D341Med (cell line): ENCODE data around the gene HINFP.

Experiments used
- DNase-seq: peaks from one replicate; pipeline ENCODE4 v3.0.0; 2012; ENCODE audit warnings: low spot score

The HINFP gene

GRCh38 chr11:119121008-119121810 lies at the start of gene HINFP:
HINFP (plus strand) TSS chr11:119121580; CDS start chr11:119126945, 5,365 bp downstream.
- peak; percentile 97 for DNase-seq

- DNase-seq = no peak
Observed at GRCh38 chr11:119077839-119078238, 43.5 kb upstream of the HINFP start.

- DNase-seq = no peak
Observed at GRCh38 chr11:119078675-119079420, 42.5 kb upstream of the HINFP start.

GRCh38 chr11:119081682-119082260 lies 39.6 kb upstream of the HINFP start:
- DNase-seq = no peak

- peak; percentile 93 for DNase-seq
Observed at GRCh38 chr11:119084663-119085436, 36.5 kb upstream of the HINFP start, which contains the start of gene HMBS. HMBS (plus strand) TSS chr11:119084881; CDS start chr11:119085034, 153 bp downstream.

- peak; percentile 37 for DNase-seq
Observed at GRCh38 chr11:119085437-119085847, 35.9 kb upstream of the HINFP start.

- no peak for DNase-seq
Observed at GRCh38 chr11:119087123-119087522, 34.3 kb upstream of the HINFP start.

- DNase-seq = no peak
Observed at GRCh38 chr11:119087747-119088241, 33.6 kb upstream of the HINFP start.

- DNase-seq = no peak
Observed at GRCh38 chr11:119088406-119088805, 33.0 kb upstream of the HINFP start.

- no peak for DNase-seq
Observed at GRCh38 chr11:119089319-119089718, 32.1 kb upstream of the HINFP start.

GRCh38 chr11:119091178-119091577 lies 30.2 kb upstream of the HINFP start:
- DNase-seq = no peak

GRCh38 chr11:119091966-119092879 lies 29.2 kb upstream of the HINFP start:
- no peak for DNase-seq

GRCh38 chr11:119092880-119093842 lies 28.2 kb upstream of the HINFP start:
- DNase-seq = no peak

- no peak for DNase-seq
Observed at GRCh38 chr11:119093942-119094815, 27.2 kb upstream of the HINFP start.

- DNase-seq = peak; percentile 74
Observed at GRCh38 chr11:119094816-119095065, 26.6 kb upstream of the HINFP start.

GRCh38 chr11:119095066-119095880 lies 26.1 kb upstream of the HINFP start:
- DNase-seq = peak; percentile 95

- no peak for DNase-seq
Observed at GRCh38 chr11:119099711-119100110, 21.7 kb upstream of the HINFP start.
